ENCODE measurements around the gene EIF5B.

DNA sequence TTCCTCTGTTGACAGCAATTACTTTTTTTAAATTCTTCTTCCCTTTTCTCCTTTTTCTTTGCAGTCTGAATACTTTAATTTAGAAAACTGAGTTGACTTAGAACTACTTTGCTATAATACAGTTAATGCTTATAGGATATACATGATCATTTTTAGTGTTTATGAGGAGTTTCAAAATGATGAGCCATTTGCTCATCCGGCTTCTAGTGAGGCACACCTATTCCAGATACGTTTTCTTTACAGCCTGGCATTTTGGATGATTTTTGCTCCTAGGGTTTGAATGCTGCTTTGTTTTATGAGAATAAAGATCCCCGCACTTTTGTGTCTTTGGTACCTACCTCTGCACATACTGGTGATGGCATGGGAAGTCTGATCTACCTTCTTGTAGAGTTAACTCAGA lies 52.8 kb downstream of the EIF5B start:
- TF ChIP-seq, protein P1, sequence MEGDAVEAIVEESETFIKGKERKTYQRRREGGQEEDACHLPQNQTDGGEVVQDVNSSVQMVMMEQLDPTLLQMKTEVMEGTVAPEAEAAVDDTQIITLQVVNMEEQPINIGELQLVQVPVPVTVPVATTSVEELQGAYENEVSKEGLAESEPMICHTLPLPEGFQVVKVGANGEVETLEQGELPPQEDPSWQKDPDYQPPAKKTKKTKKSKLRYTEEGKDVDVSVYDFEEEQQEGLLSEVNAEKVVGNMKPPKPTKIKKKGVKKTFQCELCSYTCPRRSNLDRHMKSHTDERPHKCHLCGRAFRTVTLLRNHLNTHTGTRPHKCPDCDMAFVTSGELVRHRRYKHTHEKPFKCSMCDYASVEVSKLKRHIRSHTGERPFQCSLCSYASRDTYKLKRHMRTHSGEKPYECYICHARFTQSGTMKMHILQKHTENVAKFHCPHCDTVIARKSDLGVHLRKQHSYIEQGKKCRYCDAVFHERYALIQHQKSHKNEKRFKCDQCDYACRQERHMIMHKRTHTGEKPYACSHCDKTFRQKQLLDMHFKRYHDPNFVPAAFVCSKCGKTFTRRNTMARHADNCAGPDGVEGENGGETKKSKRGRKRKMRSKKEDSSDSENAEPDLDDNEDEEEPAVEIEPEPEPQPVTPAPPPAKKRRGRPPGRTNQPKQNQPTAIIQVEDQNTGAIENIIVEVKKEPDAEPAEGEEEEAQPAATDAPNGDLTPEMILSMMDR (IDR thresholded peaks at IDR 0.05) = no peak
- no peak for TF ChIP-seq EZH2 (IDR thresholded peaks at IDR 0.05; ENCODE audit: borderline replicate concordance, insufficient read depth, low read depth, low read length, poor library complexity, severe bottlenecking)

Measured in B cell (primary cell).